Epithelial cell of esophagus (primary cell): Measurements from ENCODE around the gene RASA2.

Source experiments
- DNase-seq: peaks from one replicate; pipeline ENCODE4 v3.0.0; 2010; ENCODE audit warnings: low read depth
- H3K4me3 ChIP-seq: 2 replicates; pipeline ENCODE4 v1.5.1; 2011; ENCODE audit warnings: mild to moderate bottlenecking, low read length, control low read depth
- CTCF ChIP-seq: IDR thresholded peaks from 2 replicates; pipeline ENCODE4 v1.5.1; 2011; ENCODE audit warnings: low read depth, mild to moderate bottlenecking, low read length, control low read depth, inconsistent platforms; ENCODE audit not compliant: insufficient read depth; ENCODE audit errors: missing control alignments

Gene RASA2

GRCh38 chr3:141500397-141500796 lies 13.6 kb downstream of the RASA2 start:
- no peak for TF ChIP-seq CTCF
- DNase-seq = no peak
- H3K4me3 ChIP-seq = no peak overlapping the region

GRCh38 chr3:141505166-141505565 lies 18.3 kb downstream of the RASA2 start:
- TF ChIP-seq CTCF = no peak

GRCh38 chr3:141506071-141506470 lies 19.2 kb downstream of the RASA2 start:
- DNase-seq = no peak
- H3K4me3 ChIP-seq = no peak overlapping the region
- TF ChIP-seq CTCF = no peak

More at GRCh38 chr3:141505166-141505565, 18.3 kb downstream of the RASA2 start:
- DNase-seq = peak; percentile 66
- no peak overlapping the region for H3K4me3 ChIP-seq

- TF ChIP-seq CTCF = no peak
- DNase-seq = no peak
- H3K4me3 ChIP-seq = no peak overlapping the region
Measured at GRCh38 chr3:141507392-141508066, 20.7 kb downstream of the RASA2 start.

- no peak for DNase-seq
- TF ChIP-seq CTCF = no peak
Measured at GRCh38 chr3:141508067-141508436, 21.2 kb downstream of the RASA2 start.

GRCh38 chr3:141511361-141511760 lies 24.5 kb downstream of the RASA2 start:
- DNase-seq = no peak
- H3K4me3 ChIP-seq = no peak overlapping the region
- no peak for TF ChIP-seq CTCF

More at GRCh38 chr3:141508067-141508436, 21.2 kb downstream of the RASA2 start:
- H3K4me3 ChIP-seq = no peak overlapping the region

- H3K4me3 ChIP-seq = no peak overlapping the region
- no peak for DNase-seq
- no peak for TF ChIP-seq CTCF
Measured at GRCh38 chr3:141514382-141514781, 27.6 kb downstream of the RASA2 start.
